Measurements from ENCODE around the gene ART5.
"Not testable (repeated sequence)": the region's sequence is repeated elsewhere in the genome, so short reads cannot be mapped to it uniquely, and the experiment has no call there.

Gene ART5

GRCh38 chr11:3623121-3623520, 18.7 kb downstream of the ART5 start:
- in situ Hi-C loops (cut with MboI; ENCODE audit: low sequenced_read_pairs), result no loop called here

GRCh38 chr11:3622521-3622920, 19.3 kb downstream of the ART5 start:
- in situ Hi-C loops (cut with MboI; ENCODE audit: low sequenced_read_pairs), result no loop called here

- in situ Hi-C loops (cut with MboI; ENCODE audit: low sequenced_read_pairs), result no loop called here
These were observed 23.8 kb downstream of the ART5 start for GRCh38 chr11:3617990-3618389.

GRCh38 chr11:3616721-3617460, 24.9 kb downstream of the ART5 start:
- in situ Hi-C loops (cut with MboI; ENCODE audit: low sequenced_read_pairs), result no loop called here

- in situ Hi-C loops (cut with MboI; ENCODE audit: low sequenced_read_pairs), result no loop called here
These were observed 25.8 kb downstream of the ART5 start for GRCh38 chr11:3615998-3616397.

GRCh38 chr11:3614742-3615171, 27.0 kb downstream of the ART5 start:
- in situ Hi-C loops (cut with MboI; ENCODE audit: low sequenced_read_pairs), result no loop called here

- in situ Hi-C loops (cut with MboI; ENCODE audit: low sequenced_read_pairs), result no loop called here
These were observed 27.6 kb downstream of the ART5 start for GRCh38 chr11:3613998-3614741.

GRCh38 chr11:3611976-3612678, 29.7 kb downstream of the ART5 start:
- in situ Hi-C loops (cut with MboI; ENCODE audit: low sequenced_read_pairs), result no loop called here

- in situ Hi-C loops (cut with MboI; ENCODE audit: low sequenced_read_pairs), result no loop called here
These were observed 30.9 kb downstream of the ART5 start for GRCh38 chr11:3610846-3611245.

- in situ Hi-C loops (cut with MboI; ENCODE audit: low sequenced_read_pairs), result no loop called here
These were observed 32.2 kb downstream of the ART5 start for GRCh38 chr11:3609416-3610265.

GRCh38 chr11:3605771-3606203, 36.0 kb downstream of the ART5 start:
- in situ Hi-C loops (cut with MboI; ENCODE audit: low sequenced_read_pairs), result no loop called here

GRCh38 chr11:3605283-3605662, 36.5 kb downstream of the ART5 start:
- in situ Hi-C loops (cut with MboI; ENCODE audit: low sequenced_read_pairs), result no loop called here

GRCh38 chr11:3604167-3604566, 37.6 kb downstream of the ART5 start:
- in situ Hi-C loops (cut with MboI; ENCODE audit: low sequenced_read_pairs), result no loop called here

GRCh38 chr11:3600201-3600600, 41.6 kb downstream of the ART5 start:
- in situ Hi-C loops (cut with MboI; ENCODE audit: low sequenced_read_pairs), result not testable (repeated sequence)

- in situ Hi-C loops (cut with MboI; ENCODE audit: low sequenced_read_pairs), result loop anchor here (25.0 kb wide), 1 partner anchor 135 kb away; no protein-coding TSS in a partner anchor
These were observed 44.0 kb downstream of the ART5 start for GRCh38 chr11:3597743-3598142.

GRCh38 chr11:3591326-3591725, 50.5 kb downstream of the ART5 start:
- in situ Hi-C loops (cut with MboI; ENCODE audit: low sequenced_read_pairs), result loop anchor here (25.0 kb wide), 1 partner anchor 129 kb away; no protein-coding TSS in a partner anchor

- in situ Hi-C loops (cut with MboI; ENCODE audit: low sequenced_read_pairs), result loop anchor here (25.0 kb wide), 1 partner anchor 128 kb away; no protein-coding TSS in a partner anchor
These were observed 51.6 kb downstream of the ART5 start for GRCh38 chr11:3590193-3590592.

- in situ Hi-C loops (cut with MboI; ENCODE audit: low sequenced_read_pairs), result loop anchor here (25.0 kb wide), 1 partner anchor 126 kb away; no protein-coding TSS in a partner anchor
These were observed 53.0 kb downstream of the ART5 start for GRCh38 chr11:3588776-3589175.
